PC-9 (cell line): ENCODE measurements around the gene CENPA.

Experiments used
- EZH2 ChIP-seq: fragments of 200-600 bp; sonication (generic); IDR thresholded peaks from 2 replicates; pipeline ENCODE4 v1.8.0; 2017; ENCODE audit warnings: antibody characterized with exemption, low read depth
- TF ChIP-seq, protein P1 (sequence below): fragments of 200-600 bp; sonication (generic); conservative IDR thresholded peaks from 2 replicates; pipeline ENCODE4 v1.6.1; 2017; ENCODE audit warnings: mixed run types, antibody characterized with exemption, mild to moderate bottlenecking, moderate library complexity

DNA sequence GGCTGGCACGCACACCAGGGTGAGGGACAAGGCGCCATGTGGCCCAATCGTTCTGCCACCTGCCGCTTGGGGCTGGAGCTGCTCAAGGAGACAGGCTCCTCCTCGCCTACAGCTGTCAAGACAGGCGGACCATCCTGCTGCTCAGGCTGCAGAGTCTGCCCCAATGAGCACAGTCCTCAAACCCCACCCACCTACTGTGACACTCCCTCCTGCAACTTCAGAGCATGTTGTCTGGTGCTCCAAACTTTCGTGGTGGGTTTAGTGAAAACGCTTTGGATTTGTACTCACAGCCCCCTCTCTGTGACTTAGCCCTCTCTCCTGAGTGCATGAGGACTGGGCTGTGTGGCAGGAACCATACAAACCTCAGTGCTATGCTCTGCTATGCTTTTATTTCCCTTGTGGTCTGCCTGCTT is 45.0 kb upstream of the CENPA start:
- TF ChIP-seq, protein P1, sequence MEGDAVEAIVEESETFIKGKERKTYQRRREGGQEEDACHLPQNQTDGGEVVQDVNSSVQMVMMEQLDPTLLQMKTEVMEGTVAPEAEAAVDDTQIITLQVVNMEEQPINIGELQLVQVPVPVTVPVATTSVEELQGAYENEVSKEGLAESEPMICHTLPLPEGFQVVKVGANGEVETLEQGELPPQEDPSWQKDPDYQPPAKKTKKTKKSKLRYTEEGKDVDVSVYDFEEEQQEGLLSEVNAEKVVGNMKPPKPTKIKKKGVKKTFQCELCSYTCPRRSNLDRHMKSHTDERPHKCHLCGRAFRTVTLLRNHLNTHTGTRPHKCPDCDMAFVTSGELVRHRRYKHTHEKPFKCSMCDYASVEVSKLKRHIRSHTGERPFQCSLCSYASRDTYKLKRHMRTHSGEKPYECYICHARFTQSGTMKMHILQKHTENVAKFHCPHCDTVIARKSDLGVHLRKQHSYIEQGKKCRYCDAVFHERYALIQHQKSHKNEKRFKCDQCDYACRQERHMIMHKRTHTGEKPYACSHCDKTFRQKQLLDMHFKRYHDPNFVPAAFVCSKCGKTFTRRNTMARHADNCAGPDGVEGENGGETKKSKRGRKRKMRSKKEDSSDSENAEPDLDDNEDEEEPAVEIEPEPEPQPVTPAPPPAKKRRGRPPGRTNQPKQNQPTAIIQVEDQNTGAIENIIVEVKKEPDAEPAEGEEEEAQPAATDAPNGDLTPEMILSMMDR = no peak
- TF ChIP-seq EZH2 = no peak
